PC-9 (cell line): Measurements from ENCODE around the gene PCDHB7. TPM values are rescaled to one million over a fixed set of nuclear protein-coding genes. Genes with fewer than 3 reads are reported as not detected.
"Not testable (repeated sequence)": the region's sequence is repeated elsewhere in the genome, so short reads cannot be mapped to it uniquely, and the experiment has no call there.

Experiments
- BruUV-seq: library from RNA; stranded (reverse); fragments of 400-500 nt; replicated peaks from 2 replicates; lab custom pipeline; 2021; lab: Mats Ljungman, UMichigan
- CTCF ChIA-PET: fragments of 300-600 bp; sonication (Branson Sonifier 250); formaldehyde crosslinking; loops from one replicate; lab custom pipeline; 2022; ENCODE audit warnings: antibody characterized with exemption; lab: Charles Lee
- POLR2A ChIA-PET: fragments of 300-600 bp; sonication (Branson Sonifier 250); formaldehyde crosslinking; loops from one replicate; lab custom pipeline; 2022; ENCODE audit warnings: antibody characterized with exemption; ENCODE audit not compliant: unreplicated experiment; lab: Charles Lee
- DNase-seq, 2 experiments: peaks; one replicate each; pipeline versions ENCODE4 v3.0.0 to v3.0.0-alpha.2; 2015 to 2022; ENCODE audit warnings: mixed read lengths in 1 of 2
- H2AFZ ChIP-seq: fragments of 200-600 bp; sonication (generic); 2 replicates; pipeline ENCODE4 v1.8.1; 2017; ENCODE audit warnings: antibody characterized with exemption
- H3F3A ChIP-seq: fragments of 200-600 bp; sonication (generic); 2 replicates; pipeline ENCODE4 v1.8.1; 2017; ENCODE audit warnings: antibody characterized with exemption, mild to moderate bottlenecking, low read depth; ENCODE audit not compliant: insufficient read depth
- H3K27ac ChIP-seq: fragments of 200-600 bp; sonication (generic); 2 replicates; pipeline ENCODE4 v1.6.1; 2016; ENCODE audit warnings: mixed run types
- H3K27me3 ChIP-seq: fragments of 200-600 bp; sonication (generic); 2 replicates; pipeline ENCODE4 v1.6.1; 2016; ENCODE audit warnings: low read depth, mixed run types; ENCODE audit not compliant: insufficient read depth
- H3K36me3 ChIP-seq: fragments of 200-600 bp; sonication (generic); 2 replicates; pipeline ENCODE4 v1.6.1; 2016; ENCODE audit warnings: low read depth, mixed run types
- H3K4me1 ChIP-seq: fragments of 200-600 bp; sonication (generic); replicated peaks from 2 replicates; pipeline ENCODE4 v1.6.1; 2016; ENCODE audit warnings: mixed run types; ENCODE audit not compliant: insufficient read depth
- H3K4me2 ChIP-seq: fragments of 200-600 bp; sonication (generic); 2 replicates; pipeline ENCODE4 v1.6.1; 2017; ENCODE audit warnings: mixed run types
- H3K4me3 ChIP-seq: fragments of 200-600 bp; sonication (generic); 2 replicates; pipeline ENCODE4 v1.6.1; 2016; ENCODE audit warnings: mixed run types
- H3K79me2 ChIP-seq: fragments of 200-600 bp; sonication (generic); 2 replicates; pipeline ENCODE4 v1.6.1; 2017; ENCODE audit warnings: low read depth, mixed run types
- H3K9me2 ChIP-seq: fragments of 200-600 bp; sonication (generic); 2 replicates; pipeline ENCODE4 v1.8.1; 2017; ENCODE audit warnings: mild to moderate bottlenecking; ENCODE audit not compliant: insufficient read depth
- H3K9me3 ChIP-seq: fragments of 200-600 bp; sonication (generic); 2 replicates; pipeline ENCODE4 v1.8.1; 2016; ENCODE audit warnings: low read depth; ENCODE audit not compliant: insufficient read depth
- H4K20me1 ChIP-seq: fragments of 200-600 bp; sonication (generic); 2 replicates; pipeline ENCODE4 v1.8.1; 2017; ENCODE audit not compliant: insufficient read depth
- CTCF ChIP-seq: fragments of 200-600 bp; sonication (generic); conservative IDR thresholded peaks from 2 replicates; pipeline ENCODE4 v1.6.1; 2017; ENCODE audit warnings: mixed run types, antibody characterized with exemption, mild to moderate bottlenecking, moderate library complexity
- EZH2 ChIP-seq: fragments of 200-600 bp; sonication (generic); IDR thresholded peaks from 2 replicates; pipeline ENCODE4 v1.8.0; 2017; ENCODE audit warnings: antibody characterized with exemption, low read depth
- intact Hi-C: fragments of 100-400 bp; cut with micrococcal nuclease; formaldehyde crosslinking; loops from one replicate; pipeline ENCODE4 v1.10.0; 2022; ENCODE audit not compliant: unreplicated experiment
- total RNA-seq: library from RNA; stranded (reverse); gene quantifications from 2 replicates; pipeline ENCODE4 v1.2.3, GENCODE V29; 2021

The PCDHB7 gene
- total RNA-seq, 1 experiment from 2014 or later, result not detected

DNA sequence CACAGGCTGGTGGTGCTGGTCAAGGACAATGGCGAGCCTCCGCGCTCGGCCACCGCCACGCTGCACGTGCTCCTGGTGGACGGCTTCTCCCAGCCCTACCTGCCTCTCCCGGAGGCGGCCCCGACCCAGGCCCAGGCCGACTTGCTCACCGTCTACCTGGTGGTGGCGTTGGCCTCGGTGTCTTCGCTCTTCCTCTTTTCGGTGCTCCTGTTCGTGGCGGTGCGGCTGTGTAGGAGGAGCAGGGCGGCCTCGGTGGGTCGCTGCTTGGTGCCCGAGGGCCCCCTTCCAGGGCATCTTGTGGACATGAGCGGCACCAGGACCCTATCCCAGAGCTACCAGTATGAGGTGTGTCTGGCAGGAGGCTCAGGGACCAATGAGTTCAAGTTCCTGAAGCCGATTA is 43.6 kb downstream of the PCDHB7 start:
- H4K20me1 ChIP-seq, H3K27ac ChIP-seq, H3K9me3 ChIP-seq, H3K4me2 ChIP-seq, BruUV-seq, H2AFZ ChIP-seq, CTCF ChIA-PET, H3K27me3 ChIP-seq, POLR2A ChIA-PET, H3K4me3 ChIP-seq, H3K36me3 ChIP-seq, H3K9me2 ChIP-seq, H3F3A ChIP-seq, DNase-seq, intact Hi-C loops, H3K79me2 ChIP-seq, H3K4me1 ChIP-seq: not testable (repeated sequence)

- Histone ChIP-seq H3K4me3 (peak within 1 kb of the TSS; percentile 52), H3K79me2 (no peaks in the 10 kb centered on the region), H2AFZ (peak within 1 kb of the TSS; percentile 79), H3F3A (no peaks in the 10 kb centered on the region), H3K27me3 (no peaks in the 10 kb centered on the region), H3K36me3 (no peaks in the 10 kb centered on the region), H3K27ac (no peak within 1 kb of the TSS), H3K9me3 (no peaks in the 10 kb centered on the region), H3K4me2 (peak within 1 kb of the TSS; percentile 85), H4K20me1 (no peaks in the 10 kb centered on the region), H3K9me2 (no peaks in the 10 kb centered on the region), H3K4me1 (no peaks in the 10 kb centered on the region)
- intact Hi-C loops, result loop anchor here (2.0 to 5.0 kb wide), 2 partner anchors 189 to 342 kb away; partner anchors contain the start of gene PCDHGA10
- ChIA-PET POLR2A (interaction anchor here (0.6 kb wide), 1 partner anchor 474 kb away, joined by 4 read pairs; no protein-coding TSS in a partner anchor), CTCF (interaction anchor here (0.5 to 1.1 kb wide), 6 partner anchors 129 to 793 kb away, joined by 3 to 14 read pairs (median 4); partner anchors contain the start of genes PCDHB2 and PCDHGA10)
- no TSS peak for BruUV-seq
- DNase-seq, result peak in 1 of 2 experiments; percentile 9
- TF ChIP-seq EZH2 (no peak), CTCF (peak; percentile 66)
Observed at GRCh38 chr5:141223112-141223783, 50.8 kb downstream of the PCDHB7 start, which contains the start of gene PCDHB14. TSS of gene PCDHB14 (plus strand) at chr5:141223343. CDS start at chr5:141223506, 163 bp downstream.

- CTCF ChIA-PET, H3K4me2 ChIP-seq, DNase-seq, H3K4me3 ChIP-seq, H4K20me1 ChIP-seq, H3K4me1 ChIP-seq, H3K9me2 ChIP-seq, H2AFZ ChIP-seq, H3F3A ChIP-seq, H3K79me2 ChIP-seq, H3K36me3 ChIP-seq, H3K9me3 ChIP-seq, POLR2A ChIA-PET, H3K27me3 ChIP-seq, BruUV-seq, H3K27ac ChIP-seq: not testable (repeated sequence)
- intact Hi-C loops, result loop anchor here (5.0 kb wide), 1 partner anchor 187 kb away; the partner anchor contains the start of gene PCDHGA10
Observed at GRCh38 chr5:141224844-141225243, 52.4 kb downstream of the PCDHB7 start.

GRCh38 chr5:141225421-141225820 is 53.0 kb downstream of the PCDHB7 start:
- H3K27me3 ChIP-seq, H2AFZ ChIP-seq, H3K9me2 ChIP-seq, H3K4me3 ChIP-seq, H3K9me3 ChIP-seq, H3K4me1 ChIP-seq, intact Hi-C loops, POLR2A ChIA-PET, H3K4me2 ChIP-seq, H3F3A ChIP-seq, CTCF ChIA-PET, DNase-seq, H4K20me1 ChIP-seq, H3K27ac ChIP-seq, H3K79me2 ChIP-seq, H3K36me3 ChIP-seq, BruUV-seq: not testable (repeated sequence)

Other genes with a start within 250 kb of the PCDHB7 start
- gene PCDHAC1, start 246.3 kb upstream of the PCDHB7 start, total RNA-seq, result 0.88 and 0.90 TPM in 2 replicates
- gene PCDHAC2, start 206.2 kb upstream of the PCDHB7 start, total RNA-seq, result 2.8 and 3.4 TPM in 2 replicates
- not detected in 2 replicates for gene PCDHB1, start 121.3 kb upstream of the PCDHB7 start, total RNA-seq
- gene PCDHB2, start 78.0 kb upstream of the PCDHB7 start, total RNA-seq, result 2.8 and 4.0 TPM in 2 replicates
- gene PCDHB3, start 72.2 kb upstream of the PCDHB7 start, total RNA-seq, result 0.17 and 0.55 TPM in 2 replicates
- gene PCDHB4, start 50.8 kb upstream of the PCDHB7 start, total RNA-seq, result 0.09 and 0.13 TPM in 2 replicates
- gene PCDHB5, start 37.4 kb upstream of the PCDHB7 start, total RNA-seq, result not detected in 2 replicates
- not detected in 2 replicates for gene PCDHB6, start 22.6 kb upstream of the PCDHB7 start, total RNA-seq
- not detected in 2 replicates for gene PCDHB8, start 5.1 kb downstream of the PCDHB7 start, total RNA-seq
- gene PCDHB16, start 9.7 kb downstream of the PCDHB7 start, total RNA-seq, result not detected in 2 replicates
- gene PCDHB9, start 14.5 kb downstream of the PCDHB7 start, total RNA-seq, result not detected in 2 replicates
- not detected in 2 replicates for gene PCDHB10, start 19.7 kb downstream of the PCDHB7 start, total RNA-seq
- not detected in 2 replicates for gene PCDHB11, start 27.0 kb downstream of the PCDHB7 start, total RNA-seq
- gene PCDHB12, start 36.1 kb downstream of the PCDHB7 start, total RNA-seq, result not detected in 2 replicates
- not detected in 2 replicates for gene PCDHB13, start 41.3 kb downstream of the PCDHB7 start, total RNA-seq
- 0.07 TPM in 1 of 2 replicates, not detected in the other for gene PCDHB14, start 50.7 kb downstream of the PCDHB7 start, total RNA-seq
- gene PCDHB15, start 72.8 kb downstream of the PCDHB7 start, total RNA-seq, result not detected in 2 replicates
- 0.33 and 0.55 TPM in 2 replicates for gene SLC25A2, start 131.4 kb downstream of the PCDHB7 start, total RNA-seq
- gene TAF7, start 148.1 kb downstream of the PCDHB7 start, total RNA-seq, result 56.1 and 57.6 TPM in 2 replicates
- 0.07 TPM in 1 of 2 replicates, not detected in the other for gene PCDHGA1, start 157.9 kb downstream of the PCDHB7 start, total RNA-seq
- 0.11 and 0.13 TPM in 2 replicates for gene PCDHGA2, start 166.1 kb downstream of the PCDHB7 start, total RNA-seq
- not detected in 2 replicates for gene PCDHGA3, start 171.2 kb downstream of the PCDHB7 start, total RNA-seq
- gene PCDHGB1, start 177.5 kb downstream of the PCDHB7 start, total RNA-seq, result not detected in 2 replicates
- not detected in 2 replicates for gene PCDHGA4, start 182.4 kb downstream of the PCDHB7 start, total RNA-seq
- gene PCDHGB2, start 187.3 kb downstream of the PCDHB7 start, total RNA-seq, result 0.28 and 0.33 TPM in 2 replicates
- gene PCDHGA5, start 191.5 kb downstream of the PCDHB7 start, total RNA-seq, result 0.13 and 0.20 TPM in 2 replicates
- gene PCDHGB3, start 197.6 kb downstream of the PCDHB7 start, total RNA-seq, result not detected in 2 replicates
- 0.17 TPM in 1 of 2 replicates, not detected in the other for gene PCDHGA6, start 201.2 kb downstream of the PCDHB7 start, total RNA-seq
- not detected in 2 replicates for gene PCDHGA7, start 210.1 kb downstream of the PCDHB7 start, total RNA-seq
- not detected in 2 replicates for gene PCDHGB4, start 215.1 kb downstream of the PCDHB7 start, total RNA-seq
- gene PCDHGA8, start 220.0 kb downstream of the PCDHB7 start, total RNA-seq, result not detected in 2 replicates
- gene PCDHGB5, start 225.3 kb downstream of the PCDHB7 start, total RNA-seq, result not detected in 2 replicates
- gene PCDHGA9, start 230.1 kb downstream of the PCDHB7 start, total RNA-seq, result not detected in 2 replicates
- gene PCDHGB6, start 235.4 kb downstream of the PCDHB7 start, total RNA-seq, result not detected in 2 replicates
- 0.13 and 0.15 TPM in 2 replicates for gene PCDHGA10, start 240.3 kb downstream of the PCDHB7 start, total RNA-seq
- 0.13 and 0.17 TPM in 2 replicates for gene PCDHGB7, start 245.0 kb downstream of the PCDHB7 start, total RNA-seq
- gene PCDHGA11, start 248.4 kb downstream of the PCDHB7 start, total RNA-seq, result 0.18 and 0.22 TPM in 2 replicates